A549 (cell line): ENCODE data around the gene SERTAD2. TPM values are rescaled to one million over a fixed set of nuclear protein-coding genes. Genes with fewer than 3 reads are reported as not detected.

ENCODE experiments used
- ATAC-seq, 2 experiments: fragments of 200-7000 bp in 1 of 2; fragments of >200 bp in 1 of 2; cut with Nextera tagmentation in 1 of 2; cut with Tn5 transposase in 1 of 2; 3 replicates each; pipeline versions ENCODE4 v1.8.0 to v1.9.1; 2018 to 2020; ENCODE audit warnings: mild to moderate bottlenecking in 1 of 2, moderate library complexity in 1 of 2
- CTCF ChIA-PET: fragments of 300-600 bp; sonication (Branson Sonifier 250); formaldehyde crosslinking; extraction: SDS; loops from one replicate; lab custom pipeline; 2021; ENCODE audit warnings: antibody characterized with exemption, inconsistent platforms; lab: Yijun Ruan, JAX
- POLR2A ChIA-PET: fragments of 350-600 bp; formaldehyde crosslinking; extraction: SDS; loops from one replicate; lab custom pipeline; 2021; ENCODE audit warnings: antibody characterized with exemption, inconsistent platforms; lab: Yijun Ruan, JAX
- DNase-seq, 2 experiments: peaks; one replicate each; pipeline versions ENCODE4 v3.0.0 to v3.0.0-alpha.2; 2011 to 2016; ENCODE audit warnings: low read depth in 1 of 2, low spot score in 1 of 2
- FAIRE-seq: peaks from 2 replicates; lab custom pipeline; 2011; peaks lifted over from hg19 to GRCh38; lab: Jason Lieb, UNC
- H3K27ac ChIP-seq, 2 experiments: fragments of >200 bp; sonication (Bioruptor Twin); formaldehyde crosslinking; 3 replicates each; pipeline ENCODE4 v1.5.1; 2016 to 2017
- H3K4me1 ChIP-seq: fragments of >200 bp; sonication (Bioruptor Twin); formaldehyde crosslinking; 3 replicates; pipeline ENCODE4 v1.6.1; 2016
- H3K4me2 ChIP-seq: fragments of >200 bp; sonication (Bioruptor Twin); formaldehyde crosslinking; 3 replicates; pipeline ENCODE4 v1.6.1; 2016
- H3K4me3 ChIP-seq: fragments of >200 bp; sonication (Bioruptor Twin); formaldehyde crosslinking; 3 replicates; pipeline ENCODE4 v1.5.1; 2016
- H3K9me3 ChIP-seq: fragments of >200 bp; sonication (Bioruptor Twin); formaldehyde crosslinking; 3 replicates; pipeline ENCODE4 v1.6.1; 2016
- CBX2 ChIP-seq: fragments of 200-600 bp; sonication (generic); IDR thresholded peaks from 2 replicates; pipeline ENCODE4 v1.6.1; 2016; ENCODE audit warnings: low read depth, mild to moderate bottlenecking, borderline replicate concordance
- CEBPB ChIP-seq, 2 experiments: fragments of >200 bp in 1 of 2; sonication (Bioruptor Twin) in 1 of 2; formaldehyde crosslinking in 1 of 2; IDR thresholded peaks; 2 replicates each; pipeline ENCODE4 v1.6.1; 2012 to 2016
- E2F6 ChIP-seq: IDR thresholded peaks from 2 replicates; pipeline ENCODE4 v1.6.1; 2012; ENCODE audit warnings: low read depth, borderline replicate concordance
- EHMT2 ChIP-seq: fragments of 200-600 bp; sonication (generic); IDR thresholded peaks from 2 replicates; pipeline ENCODE4 v1.6.1; 2016; ENCODE audit warnings: antibody characterized with exemption, low read depth, mild to moderate bottlenecking, moderate library complexity
- FOSB ChIP-seq: fragments of 250-450 bp; sonication (Bioruptor Pico); IDR thresholded peaks from 2 replicates; pipeline ENCODE4 v1.5.0; 2020; ENCODE audit warnings: mild to moderate bottlenecking, moderate library complexity
- FOSL2 ChIP-seq, 2 experiments: fragments of 450-650 bp in 1 of 2; fragments of >200 bp in 1 of 2; sonication (Bioruptor Twin) in 1 of 2; formaldehyde crosslinking; IDR thresholded peaks; 2 replicates each; pipeline versions ENCODE4 v1.5.0 to v1.6.1; 2016 to 2020; ENCODE audit warnings: mild to moderate bottlenecking in 1 of 2, moderate library complexity in 1 of 2
- GATA3 ChIP-seq: IDR thresholded peaks from 2 replicates; pipeline ENCODE4 v1.6.1; 2012; ENCODE audit warnings: borderline replicate concordance
- HDAC2 ChIP-seq: fragments of 200-600 bp; sonication (generic); IDR thresholded peaks from 2 replicates; pipeline ENCODE4 v1.6.1; 2016
- HMGXB4 ChIP-seq: fragments of 250-450 bp; sonication (Bioruptor Pico); IDR thresholded peaks from 2 replicates; pipeline ENCODE4 v1.5.0; 2021; ENCODE audit warnings: mild to moderate bottlenecking, moderate library complexity, borderline replicate concordance
- JUNB ChIP-seq: fragments of >200 bp; sonication (Bioruptor Twin); formaldehyde crosslinking; IDR thresholded peaks from 2 replicates; pipeline ENCODE4 v1.6.1; 2016
- MYC ChIP-seq: IDR thresholded peaks from 2 replicates; pipeline ENCODE4 v1.6.1; 2012; ENCODE audit warnings: mild to moderate bottlenecking, inconsistent platforms, low read length, improper control_type of control experiment, borderline replicate concordance
- NR3C1 ChIP-seq: fragments of >200 bp; sonication (Bioruptor Twin); formaldehyde crosslinking; IDR thresholded peaks from 3 replicates; pipeline ENCODE4 v1.6.1; 2017
- RNF2 ChIP-seq: fragments of 200-600 bp; sonication (generic); IDR thresholded peaks from 2 replicates; pipeline ENCODE4 v1.6.1; 2016; ENCODE audit warnings: low read depth, mild to moderate bottlenecking, antibody characterized with exemption, moderate library complexity, borderline replicate concordance
- TP53 ChIP-seq: fragments of 250-450 bp; sonication (Bioruptor Pico); IDR thresholded peaks from 2 replicates; pipeline ENCODE4 v1.5.0; 2021; ENCODE audit warnings: mild to moderate bottlenecking, moderate library complexity
- ZNF302 ChIP-seq: fragments of 250-450 bp; sonication (Bioruptor Pico); IDR thresholded peaks from 2 replicates; pipeline ENCODE4 v1.9.0; 2021; ENCODE audit warnings: inconsistent platforms, mild to moderate bottlenecking, moderate library complexity
- WGBS: methylation state at CpG from one replicate; pipeline ENCODE4 v1.1.6; 2017; ENCODE audit errors: missing lambda C conversion rate; 5-methylcytosine and 5-hydroxymethylcytosine counted together
- polyA plus RNA-seq, 4 experiments: library from polyadenylated mRNA; depleted of rRNA in 3 of 4; stranded (reverse); fragments of >200 nt; fragmentation: RNase III in 1 of 4; extraction: RNeasy Plus Mini Kit Qiagen cat#74134 plus additional on column Dnase treatment in 1 of 4; gene quantifications; 2 replicates in 3 of 4; 3 replicates in 1 of 4; pipeline ENCODE4 v1.2.3, GENCODE V29; 2011 to 2017
- TF ChIP-seq, protein P1 (sequence below): fragments of 450-650 bp; IDR thresholded peaks from 2 replicates; pipeline ENCODE4 v1.6.1; 2014; ENCODE audit warnings: antibody characterized with exemption
- TF ChIP-seq, protein P2 (sequence below): fragments of >200 bp; sonication (Bioruptor Twin); formaldehyde crosslinking; IDR thresholded peaks from 3 replicates; pipeline ENCODE4 v1.6.1; 2016
- TF ChIP-seq, protein P3 (sequence below): fragments of 150-350 bp; IDR thresholded peaks from 2 replicates; pipeline ENCODE4 v1.6.1; 2014; ENCODE audit warnings: low read depth, mild to moderate bottlenecking, low read length

The SERTAD2 gene
- polyA plus RNA-seq, 2 of the 4 experiments (the other 2 are of a cell fraction) = 11.8 TPM

- Histone ChIP-seq H3K27ac (0 out of 6 replicates have a peak overlapping the region, but pooled peaks of 1 of the 2 experiments have one; percentile 7), H3K4me2 (no peak overlapping the region), H3K9me3 (no peaks in the 10 kb centered on the region), H3K4me3 (no peak overlapping the region), H3K4me1 (peaks cover 18% of the 10 kb centered on the region; the same call in 1 of the 3 replicates)
- ATAC-seq (peak in 1 of 2 experiments; percentile 29; a peak in 2 of 6 replicates), DNase-seq (no peak), FAIRE-seq (no peak)
- WGBS = 59% methylated on average over 7 of the region's 7 CpGs
- CTCF ChIA-PET = interaction anchor here (0.6 to 8.0 kb wide), 17 partner anchors 8 to 310 kb away, joined by 3 to 69 read pairs (median 4); no protein-coding TSS in a partner anchor
- POLR2A ChIA-PET = interaction anchor here (0.5 kb wide), 1 partner anchor 52 kb away, joined by 4 read pairs; no protein-coding TSS in a partner anchor
- no peak for TF ChIP-seq RNF2
- no peak for TF ChIP-seq FOSB
- 0 out of 2 replicates have a peak, but pooled peaks have one; percentile 11 for TF ChIP-seq JUNB
Observed at GRCh38 chr2:64594226-64594989, 59.3 kb downstream of the SERTAD2 start.

GRCh38 chr2:64593035-64593655, 60.6 kb downstream of the SERTAD2 start:
- Histone ChIP-seq H3K9me3 (no peaks in the 10 kb centered on the region), H3K27ac (no peak overlapping the region), H3K4me3 (no peak overlapping the region), H3K4me1 (peaks cover 18% of the 10 kb centered on the region; the same call in 1 of the 3 replicates), H3K4me2 (no peak overlapping the region)
- CTCF ChIA-PET = interaction anchor here (1.2 to 8.0 kb wide), 9 partner anchors 14 to 296 kb away, joined by 3 to 69 read pairs (median 8); no protein-coding TSS in a partner anchor
- DNase-seq (no peak), FAIRE-seq (no peak), ATAC-seq (no peak)
- no peak for TF ChIP-seq EHMT2
- TF ChIP-seq, protein P1, sequence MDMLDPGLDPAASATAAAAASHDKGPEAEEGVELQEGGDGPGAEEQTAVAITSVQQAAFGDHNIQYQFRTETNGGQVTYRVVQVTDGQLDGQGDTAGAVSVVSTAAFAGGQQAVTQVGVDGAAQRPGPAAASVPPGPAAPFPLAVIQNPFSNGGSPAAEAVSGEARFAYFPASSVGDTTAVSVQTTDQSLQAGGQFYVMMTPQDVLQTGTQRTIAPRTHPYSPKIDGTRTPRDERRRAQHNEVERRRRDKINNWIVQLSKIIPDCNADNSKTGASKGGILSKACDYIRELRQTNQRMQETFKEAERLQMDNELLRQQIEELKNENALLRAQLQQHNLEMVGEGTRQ = peak; percentile 78
- TF ChIP-seq, protein P2, sequence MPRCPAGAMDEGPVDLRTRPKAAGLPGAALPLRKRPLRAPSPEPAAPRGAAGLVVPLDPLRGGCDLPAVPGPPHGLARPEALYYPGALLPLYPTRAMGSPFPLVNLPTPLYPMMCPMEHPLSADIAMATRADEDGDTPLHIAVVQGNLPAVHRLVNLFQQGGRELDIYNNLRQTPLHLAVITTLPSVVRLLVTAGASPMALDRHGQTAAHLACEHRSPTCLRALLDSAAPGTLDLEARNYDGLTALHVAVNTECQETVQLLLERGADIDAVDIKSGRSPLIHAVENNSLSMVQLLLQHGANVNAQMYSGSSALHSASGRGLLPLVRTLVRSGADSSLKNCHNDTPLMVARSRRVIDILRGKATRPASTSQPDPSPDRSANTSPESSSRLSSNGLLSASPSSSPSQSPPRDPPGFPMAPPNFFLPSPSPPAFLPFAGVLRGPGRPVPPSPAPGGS = no peak
- WGBS = 88% methylated on average over 4 of the region's 4 CpGs
- POLR2A ChIA-PET = no interaction called here

GRCh38 chr2:64591188-64591587, 62.5 kb downstream of the SERTAD2 start:
- ChIA-PET POLR2A (interaction anchor here (0.8 kb wide), 1 partner anchor 18 kb away, joined by 3 read pairs; no protein-coding TSS in a partner anchor), CTCF (interaction anchor here (2.6 to 4.7 kb wide), 2 partner anchors 16 to 69 kb away, joined by 8 to 39 read pairs; no protein-coding TSS in a partner anchor)
- DNase-seq = no peak
- H3K4me3 ChIP-seq = no peak overlapping the region
- FAIRE-seq = no peak
- H3K4me2 ChIP-seq = no peak overlapping the region
- no peaks in the 10 kb centered on the region for H3K9me3 ChIP-seq
- no peak for TF ChIP-seq NR3C1
- TF ChIP-seq TP53 (CRISPR knock-in tag) = no peak
- no peak for TF ChIP-seq MYC
- TF ChIP-seq HMGXB4 = no peak
- no peak for TF ChIP-seq GATA3
- no peak for TF ChIP-seq HDAC2
- no peak for TF ChIP-seq FOSL2 (IDR thresholded peaks at IDR 0.05)
- no peak for TF ChIP-seq FOSL2 (CRISPR knock-in tag; IDR thresholded peaks at IDR 0.05)
- TF ChIP-seq CBX2 = no peak
- TF ChIP-seq E2F6 = no peak
- no peak for TF ChIP-seq CEBPB (IDR thresholded peaks at IDR 0.05)
- TF ChIP-seq, protein P3, sequence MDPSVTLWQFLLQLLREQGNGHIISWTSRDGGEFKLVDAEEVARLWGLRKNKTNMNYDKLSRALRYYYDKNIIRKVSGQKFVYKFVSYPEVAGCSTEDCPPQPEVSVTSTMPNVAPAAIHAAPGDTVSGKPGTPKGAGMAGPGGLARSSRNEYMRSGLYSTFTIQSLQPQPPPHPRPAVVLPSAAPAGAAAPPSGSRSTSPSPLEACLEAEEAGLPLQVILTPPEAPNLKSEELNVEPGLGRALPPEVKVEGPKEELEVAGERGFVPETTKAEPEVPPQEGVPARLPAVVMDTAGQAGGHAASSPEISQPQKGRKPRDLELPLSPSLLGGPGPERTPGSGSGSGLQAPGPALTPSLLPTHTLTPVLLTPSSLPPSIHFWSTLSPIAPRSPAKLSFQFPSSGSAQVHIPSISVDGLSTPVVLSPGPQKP = no peak
- TF ChIP-seq, protein P2 = no peak
- no peak for TF ChIP-seq JUNB
- no peak for TF ChIP-seq ZNF302 (CRISPR knock-in tag)
- 96% methylated on average over 4 of the region's 4 CpGs for WGBS
- no peak overlapping the region for H3K27ac ChIP-seq
- H3K4me1 ChIP-seq = peaks cover 18% of the 10 kb centered on the region; the same call in 1 of the 3 replicates
- ATAC-seq = no peak
